ENCODE results near the gene RBP4.
"Not testable (repeated sequence)": the region's sequence is repeated elsewhere in the genome, so short reads cannot be mapped to it uniquely, and the experiment has no call there.

The RBP4 gene

DNA sequence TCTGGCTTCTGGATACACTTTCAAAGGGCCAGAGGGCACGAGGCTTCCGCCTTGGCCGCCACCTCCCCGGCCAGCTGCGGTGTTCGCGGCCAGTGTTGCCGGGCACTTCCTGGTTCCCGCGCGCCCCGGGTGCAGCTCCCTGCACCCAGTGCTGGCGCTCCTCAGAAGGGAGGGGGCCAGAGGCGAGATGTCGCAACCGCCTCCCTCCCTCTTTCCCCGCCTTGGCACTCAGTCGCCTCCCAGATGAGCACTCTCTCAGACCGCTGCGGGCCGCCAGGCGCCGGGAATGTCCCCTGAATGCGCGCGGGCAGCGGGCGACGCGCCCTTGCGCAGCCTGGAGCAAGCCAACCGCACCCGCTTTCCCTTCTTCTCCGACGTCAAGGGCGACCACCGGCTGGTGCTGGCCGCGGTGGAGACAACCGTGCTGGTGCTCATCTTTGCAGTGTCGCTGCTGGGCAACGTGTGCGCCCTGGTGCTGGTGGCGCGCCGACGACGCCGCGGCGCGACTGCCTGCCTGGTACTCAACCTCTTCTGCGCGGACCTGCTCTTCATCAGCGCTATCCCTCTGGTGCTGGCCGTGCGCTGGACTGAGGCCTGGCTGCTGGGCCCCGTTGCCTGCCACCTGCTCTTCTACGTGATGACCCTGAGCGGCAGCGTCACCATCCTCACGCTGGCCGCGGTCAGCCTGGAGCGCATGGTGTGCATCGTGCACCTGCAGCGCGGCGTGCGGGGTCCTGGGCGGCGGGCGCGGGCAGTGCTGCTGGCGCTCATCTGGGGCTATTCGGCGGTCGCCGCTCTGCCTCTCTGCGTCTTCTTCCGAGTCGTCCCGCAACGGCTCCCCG, 34.4 kb downstream of the RBP4 start, which contains the start of gene FFAR4:
FFAR4 (plus strand) TSS at position 231 of the 842 bp plus-strand sequence; CDS start at position 287, 56 bp downstream.
- DNase-seq (ENCODE audit: low spot score): no peak

- DNase-seq (ENCODE audit: low spot score): no peak
Measured at GRCh38 chr10:93565446-93565845, 35.6 kb downstream of the RBP4 start.

- no peak for DNase-seq (ENCODE audit: low spot score)
Measured at GRCh38 chr10:93560541-93560940, 40.5 kb downstream of the RBP4 start.

GRCh38 chr10:93559490-93559889, 41.5 kb downstream of the RBP4 start:
- DNase-seq (ENCODE audit: low spot score): no peak

DNA sequence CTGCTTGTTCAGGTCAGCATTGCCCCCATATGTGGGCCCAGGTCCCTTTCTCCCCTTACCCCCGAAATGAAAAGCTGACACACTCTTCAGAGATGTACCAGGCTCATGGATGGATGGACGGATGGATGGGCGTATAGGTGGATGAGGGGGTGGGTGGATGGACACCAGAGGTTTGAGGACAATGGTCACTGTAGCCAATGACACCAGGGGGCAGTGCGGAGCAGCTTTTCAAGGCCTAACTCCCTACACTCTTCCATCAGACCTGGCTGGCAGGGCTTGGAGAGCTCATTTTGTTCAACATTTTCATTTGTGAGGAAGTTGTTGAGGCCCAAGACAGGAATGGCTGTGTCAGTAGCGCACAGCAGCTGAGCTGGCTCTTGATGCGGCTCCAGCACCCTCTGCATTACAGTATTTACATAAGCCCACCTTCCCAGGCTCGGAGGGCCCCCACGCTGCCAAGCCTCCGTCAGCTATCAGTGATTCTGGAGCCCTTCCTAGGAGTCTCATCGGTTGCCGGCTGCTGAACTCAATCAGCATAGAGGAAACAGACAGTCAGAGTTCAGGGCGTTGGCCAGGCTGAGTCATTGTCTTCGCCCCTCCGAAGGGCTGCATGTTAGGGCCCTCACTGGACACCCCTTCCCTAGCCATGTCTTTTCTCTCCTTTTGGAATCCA, 46.1 kb downstream of the RBP4 start:
- peak; percentile 34 for DNase-seq (ENCODE audit: low spot score)

DNA sequence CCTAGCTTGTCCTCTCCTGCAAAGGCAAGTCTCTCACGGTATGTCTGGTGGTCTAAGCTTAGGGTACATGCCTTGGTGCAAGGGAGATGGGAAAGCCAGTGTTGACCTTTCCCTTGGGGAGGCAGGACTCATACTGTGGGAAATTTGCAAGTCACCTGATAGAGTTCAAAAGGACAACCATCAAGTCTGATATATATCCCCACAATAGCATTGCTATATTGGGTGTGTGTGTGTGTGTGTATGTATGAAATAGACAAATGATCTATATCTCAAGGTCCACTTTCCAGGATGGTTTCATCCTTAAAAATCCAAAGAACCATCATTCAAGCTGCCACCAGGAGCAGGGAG, 46.7 kb downstream of the RBP4 start:
- no peak for DNase-seq (ENCODE audit: low spot score)

DNA sequence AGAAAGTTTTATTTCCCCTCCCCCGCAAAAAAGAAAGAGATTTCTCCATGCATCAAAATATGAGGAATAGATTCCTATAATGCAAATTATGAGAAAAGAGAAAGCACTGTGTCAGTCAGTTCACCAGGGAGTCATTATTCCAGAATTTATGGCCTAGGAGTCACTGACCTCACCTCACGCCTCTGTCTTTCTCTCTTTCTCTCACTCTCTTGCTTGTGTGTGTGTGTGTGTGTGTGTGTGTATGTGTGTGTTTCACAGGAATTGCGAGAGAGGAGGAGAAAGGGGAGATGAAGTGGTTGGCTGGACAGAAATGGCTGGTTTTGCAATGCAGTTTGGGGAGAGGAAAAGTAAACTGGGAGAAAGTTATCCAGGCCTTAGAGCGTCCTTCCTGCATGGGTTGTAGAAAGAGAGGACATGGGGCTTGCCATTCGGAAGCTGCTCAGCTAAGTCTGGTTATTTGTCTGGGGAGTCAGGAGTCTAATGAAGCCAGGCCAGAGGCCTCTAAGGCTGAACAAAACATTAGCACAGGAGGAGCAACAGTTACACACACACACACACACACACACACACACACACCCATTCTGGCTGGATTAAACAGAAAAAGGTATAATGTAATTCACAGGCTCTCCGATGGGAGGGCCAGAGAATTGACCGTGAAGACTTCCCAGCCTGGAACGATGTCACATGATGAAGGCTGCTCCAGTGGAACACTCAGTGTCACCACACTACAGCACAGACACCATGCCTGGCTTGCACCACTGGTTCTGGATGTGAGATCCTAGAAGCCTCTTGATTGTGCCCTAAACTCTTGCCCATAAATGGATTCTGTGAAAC, 47.3 kb downstream of the RBP4 start:
- no peak for DNase-seq (ENCODE audit: low spot score)

DNA sequence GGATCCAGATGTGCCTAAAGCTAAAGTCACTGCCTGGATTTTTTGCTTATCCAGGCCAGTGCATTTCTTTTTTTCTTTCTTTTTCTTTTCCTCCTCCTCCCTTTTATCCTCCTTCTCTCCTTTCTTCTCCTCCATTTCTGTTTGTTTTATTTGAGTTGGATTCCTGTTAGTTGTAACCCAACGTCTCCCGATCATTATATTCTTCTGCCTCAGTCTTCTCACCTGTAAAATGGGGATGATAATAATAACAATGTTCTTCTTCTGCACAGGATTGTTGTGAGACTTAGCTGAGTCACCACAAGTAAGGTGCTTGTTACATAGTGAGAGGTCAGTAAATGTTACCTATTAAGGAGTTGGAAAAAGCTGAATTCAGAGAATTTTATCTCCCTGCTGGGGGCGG, 48.3 kb downstream of the RBP4 start:
- no peak for DNase-seq (ENCODE audit: low spot score)

- DNase-seq (ENCODE audit: low spot score): no peak
Measured at GRCh38 chr10:93550606-93551005, 50.4 kb downstream of the RBP4 start.

- DNase-seq (ENCODE audit: low spot score): no peak
Measured at GRCh38 chr10:93548376-93549071, 52.5 kb downstream of the RBP4 start.

- DNase-seq (ENCODE audit: low spot score): no peak
Measured at GRCh38 chr10:93547522-93547921, 53.5 kb downstream of the RBP4 start.

GRCh38 chr10:93546995-93547394, 54.0 kb downstream of the RBP4 start:
- not testable (repeated sequence) for DNase-seq (ENCODE audit: low spot score)

DNA sequence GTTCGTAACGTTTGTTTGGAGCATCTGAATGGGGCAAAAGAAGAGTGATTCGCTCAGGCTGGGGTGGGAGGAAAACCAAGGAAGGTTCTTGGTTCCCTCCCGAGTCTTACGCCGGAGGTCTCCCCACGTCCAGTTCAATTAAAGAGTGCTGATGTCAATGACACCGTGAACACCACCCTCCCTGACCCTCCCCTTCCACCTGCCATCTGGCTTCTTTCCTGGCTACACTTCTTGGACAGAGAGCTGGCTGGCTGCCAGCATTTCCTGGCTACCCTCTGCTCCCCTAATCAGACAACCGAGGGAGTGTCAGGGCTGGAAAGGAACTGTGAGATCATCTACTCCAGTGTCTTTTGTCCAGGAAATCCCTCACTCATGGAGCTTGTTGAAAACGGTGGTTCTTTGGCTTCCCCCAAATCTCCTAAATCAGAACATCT, 58.7 kb downstream of the RBP4 start:
- DNase-seq (ENCODE audit: low spot score): no peak

Data from CD4-positive, alpha-beta T cell treated with Interleukin-2 at 100 ng/mL for 4 hours (primary cell).